ENCODE measurements around the gene ANXA2R.
A peak's percentile ranks its signal among the peaks of the same experiment; 100 is the strongest.
"Not testable (repeated sequence)": the region's sequence is repeated elsewhere in the genome, so short reads cannot be mapped to it uniquely, and the experiment has no call there.

Gene ANXA2R

GRCh38 chr5:43060020-43060419, 19.9 kb upstream of the ANXA2R start:
- DNase-seq: not testable (repeated sequence)

- not testable (repeated sequence) for DNase-seq
Measured at GRCh38 chr5:43055098-43055497, 15.0 kb upstream of the ANXA2R start.

DNA sequence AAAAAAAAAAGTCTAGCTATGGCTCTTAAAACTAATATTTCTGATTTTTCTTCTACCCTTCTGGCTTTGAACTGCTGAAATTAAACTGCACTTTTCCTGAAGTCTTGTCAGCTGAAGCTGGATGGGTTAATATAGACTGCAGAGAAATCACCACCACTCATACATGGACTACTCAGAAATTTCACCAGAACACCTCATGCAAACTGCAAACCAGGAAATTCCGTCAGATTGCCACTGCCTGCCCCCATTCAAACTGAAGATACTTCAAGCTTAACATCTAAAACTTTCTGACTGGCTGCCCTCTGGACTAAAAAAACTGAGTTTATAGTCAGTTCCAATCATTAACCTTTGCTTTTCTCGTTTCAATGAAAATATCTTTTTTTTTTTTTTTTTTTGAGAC, 11.6 kb upstream of the ANXA2R start:
- no peak for DNase-seq

DNA sequence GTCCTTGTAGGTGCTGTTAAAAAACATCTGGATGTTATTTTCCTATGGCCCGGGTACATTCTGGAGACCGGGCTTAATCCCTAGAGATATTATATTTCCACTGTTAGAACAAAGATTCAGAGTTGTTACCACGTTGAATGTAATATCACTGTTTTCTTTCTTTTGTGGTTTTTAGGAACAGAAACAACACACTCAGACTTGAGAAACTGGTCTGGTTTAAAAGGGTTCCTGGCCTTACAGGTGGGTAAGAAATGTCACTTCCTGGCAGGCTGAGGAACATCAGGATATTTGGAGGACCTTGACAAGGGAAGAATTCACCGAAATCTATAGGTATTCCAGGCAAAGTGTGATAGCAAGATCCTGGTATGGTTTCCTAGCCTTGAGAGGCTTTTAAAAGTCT, 10.3 kb upstream of the ANXA2R start:
- no peak for DNase-seq

DNA sequence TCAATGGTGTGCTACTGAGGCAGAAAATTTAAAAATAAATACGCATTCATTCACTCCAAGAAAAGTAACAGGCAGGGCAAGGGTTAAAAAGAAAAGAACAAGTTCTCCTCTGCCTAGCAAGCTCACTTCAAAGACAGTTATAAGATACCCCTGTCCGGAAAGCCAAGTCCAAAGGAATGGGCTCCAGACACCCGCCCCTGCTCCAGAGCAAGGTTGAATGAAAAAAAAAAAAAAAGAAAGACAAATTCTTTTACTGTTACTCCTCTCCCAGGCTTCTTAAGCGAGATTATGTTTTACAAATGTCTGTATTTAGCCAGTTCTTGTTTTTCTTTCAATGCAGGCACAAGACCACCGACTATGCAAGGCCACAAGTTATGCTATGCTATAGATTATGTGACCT, 9.1 kb upstream of the ANXA2R start:
- no peak for DNase-seq

DNA sequence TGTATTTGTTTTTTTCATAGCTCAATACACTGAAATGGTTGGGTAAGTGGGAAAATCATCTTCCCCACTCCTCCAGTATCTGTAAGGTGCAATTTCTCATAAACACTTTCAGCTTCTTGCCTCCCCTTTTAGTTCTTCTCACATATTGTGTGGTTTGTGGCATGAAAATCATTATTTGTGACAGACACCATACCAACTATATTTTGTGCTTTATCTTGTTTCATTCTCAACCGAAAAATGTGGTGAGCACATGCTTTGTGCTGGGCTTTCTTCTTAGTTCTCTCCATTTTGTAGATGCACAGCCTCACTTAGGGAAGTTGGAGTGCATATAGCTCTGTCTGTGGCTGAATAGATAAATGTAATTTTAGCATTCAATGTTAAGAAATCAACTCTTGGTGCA, 6.4 kb upstream of the ANXA2R start:
- DNase-seq: no peak

GRCh38 chr5:43045236-43045635, 5.1 kb upstream of the ANXA2R start:
- DNase-seq: no peak

DNA sequence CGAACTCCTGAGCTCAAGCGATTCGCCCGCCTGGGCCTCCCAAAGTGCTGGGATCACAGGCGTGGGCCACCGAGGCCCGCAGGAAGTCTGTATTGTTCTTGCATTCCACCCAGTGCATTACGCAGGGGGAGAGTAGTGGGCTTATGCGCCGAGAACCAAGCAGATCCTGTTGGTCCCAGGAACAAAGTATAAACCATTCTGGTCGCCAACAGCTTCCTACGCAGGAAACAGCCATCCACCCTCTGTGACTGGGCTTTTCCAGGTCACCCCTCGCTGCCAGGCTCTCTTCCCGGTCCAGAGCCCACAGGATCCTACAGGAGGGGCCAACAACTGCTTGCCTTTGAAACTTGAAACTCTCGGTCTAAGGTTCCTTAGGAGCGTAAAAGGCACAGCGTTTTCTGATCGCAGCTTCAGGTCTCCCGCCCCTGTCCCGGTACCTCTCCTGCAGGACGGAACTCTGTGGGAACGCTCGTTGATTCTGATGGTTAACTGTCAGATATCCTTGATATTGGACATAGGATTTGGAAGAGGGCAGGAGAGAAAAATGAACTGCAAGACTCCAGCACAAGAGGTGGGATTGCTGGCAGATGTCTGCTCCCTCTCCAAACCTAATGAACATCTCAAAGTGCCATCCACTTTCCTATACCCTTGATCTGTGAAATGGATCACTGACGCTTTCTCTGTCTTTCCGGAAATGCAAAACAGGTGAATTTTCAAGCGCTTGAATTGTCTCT, 4.2 kb upstream of the ANXA2R start:
- DNase-seq: no peak

DNA sequence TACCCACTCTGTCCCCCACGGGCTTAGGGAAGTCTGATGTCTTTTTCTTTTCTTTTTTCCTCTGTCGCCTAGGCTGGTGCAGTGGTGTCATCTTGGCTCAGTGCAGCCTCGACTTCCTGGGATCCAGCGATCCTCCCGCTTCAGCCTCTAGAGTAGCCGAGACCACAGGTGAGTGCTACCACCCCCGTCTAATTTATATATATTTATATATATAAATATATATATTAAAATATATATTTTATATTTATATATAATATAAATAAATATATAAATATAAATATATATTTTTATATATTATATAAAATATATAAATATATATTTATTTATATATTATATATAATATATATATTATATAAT, 3.3 kb upstream of the ANXA2R start:
- no peak for DNase-seq

- peak in 4 of 6 experiments; percentile 59 to 78 (median 63) for DNase-seq
Measured at GRCh38 chr5:43042626-43043399, 2.7 kb upstream of the ANXA2R start.

DNA sequence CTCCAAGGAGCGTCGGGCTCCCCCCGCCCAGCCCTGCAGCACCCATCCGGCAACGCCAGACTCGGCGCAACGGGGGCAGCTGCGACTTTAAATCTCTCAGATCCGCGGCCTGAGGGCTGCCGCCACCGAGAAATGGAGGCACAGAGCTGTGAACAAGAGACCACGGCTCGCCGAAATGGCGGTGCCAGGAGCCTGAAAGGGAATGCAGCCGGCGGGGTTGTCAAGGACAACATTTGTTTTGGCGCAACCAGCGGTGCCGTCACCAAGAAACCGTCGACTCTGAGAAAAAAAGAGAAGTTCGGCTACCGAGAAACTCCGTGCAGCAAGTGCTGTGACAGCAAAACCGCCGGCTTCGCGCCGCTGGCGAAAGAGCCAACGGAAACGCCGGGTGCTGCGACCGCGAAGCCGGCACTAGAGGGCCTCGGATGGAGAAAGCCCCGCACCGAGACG, 2.1 kb upstream of the ANXA2R start:
- peak; percentile 78 to 91 (median 86) for DNase-seq

GRCh38 chr5:43041669-43042175, 1.6 kb upstream of the ANXA2R start:
- peak in 3 of 6 experiments; percentile 77 to 87 (median 77) for DNase-seq

GRCh38 chr5:43041110-43041668, 1.1 kb upstream of the ANXA2R start:
- peak; percentile 42 to 82 (median 60) for DNase-seq

GRCh38 chr5:43039471-43040286, 440 bp downstream of the ANXA2R start:
- DNase-seq: peak; percentile 51 to 75 (median 60)

- DNase-seq: no peak
Measured at GRCh38 chr5:43039152-43039470, 1.0 kb downstream of the ANXA2R start.

DNA sequence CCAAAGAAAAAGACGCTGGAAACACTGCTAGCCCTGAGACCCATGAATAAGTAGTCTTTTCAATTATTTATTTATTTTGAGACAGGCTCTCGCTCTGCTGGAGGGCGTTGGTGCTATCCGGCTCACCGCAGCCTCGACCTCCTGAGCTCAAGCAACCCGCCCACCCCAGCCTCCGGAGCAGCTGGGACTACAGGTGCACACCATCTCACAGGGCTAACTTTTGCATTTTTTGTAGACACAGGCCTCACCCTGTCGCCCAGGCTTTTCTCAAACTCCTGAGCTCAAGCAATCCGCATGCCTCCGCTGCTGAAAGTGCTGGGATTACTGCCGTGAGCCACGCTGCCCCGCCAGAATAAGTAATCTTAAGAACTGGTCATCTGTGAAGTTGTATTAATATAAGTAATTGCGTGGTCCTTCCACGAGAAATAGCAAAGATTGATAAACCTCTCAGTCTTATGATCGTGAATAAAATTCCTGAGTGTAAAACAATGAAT, 1.6 kb downstream of the ANXA2R start:
- DNase-seq: peak in 3 of 6 experiments; percentile 25 to 43 (median 37)

- DNase-seq: peak; percentile 29 to 64 (median 50)
Measured at GRCh38 chr5:43037636-43038495, 2.3 kb downstream of the ANXA2R start.

DNA sequence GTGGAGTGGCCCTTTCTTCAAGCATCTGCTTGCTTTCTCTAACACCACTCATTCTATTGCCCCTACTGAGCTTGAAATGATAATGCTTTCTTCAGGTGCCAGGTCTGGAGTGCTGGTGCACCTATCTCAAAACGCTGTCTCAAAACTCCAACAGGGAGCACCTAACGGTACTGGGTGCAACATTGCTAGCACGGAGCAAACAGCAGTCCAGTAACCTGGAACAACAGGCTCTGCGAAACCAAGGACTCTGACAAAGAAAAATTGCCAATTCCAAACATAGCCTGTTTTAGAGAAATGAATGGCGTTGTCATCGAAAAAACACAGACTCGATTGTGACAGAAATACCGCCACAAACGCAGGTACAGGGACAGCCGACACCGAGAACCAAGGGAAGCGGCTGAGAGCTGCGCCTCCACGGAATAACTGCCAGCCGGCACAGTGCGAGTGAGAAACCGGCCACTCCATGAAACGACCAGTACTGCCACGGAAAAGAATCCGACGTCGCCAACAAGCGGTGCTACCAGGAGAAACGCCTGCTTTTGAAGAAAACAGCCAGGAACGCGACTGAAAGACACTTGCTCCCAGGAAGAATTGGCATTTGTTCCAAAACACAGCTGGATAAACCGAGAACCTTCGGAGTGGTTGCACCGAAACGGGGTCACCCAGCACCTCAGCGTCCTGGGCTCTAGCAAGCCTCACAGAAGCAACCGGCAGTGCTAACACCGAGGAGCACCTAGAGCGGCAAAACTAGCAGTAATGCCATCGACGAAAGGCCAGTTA, 3.1 kb downstream of the ANXA2R start:
- DNase-seq: no peak

DNA sequence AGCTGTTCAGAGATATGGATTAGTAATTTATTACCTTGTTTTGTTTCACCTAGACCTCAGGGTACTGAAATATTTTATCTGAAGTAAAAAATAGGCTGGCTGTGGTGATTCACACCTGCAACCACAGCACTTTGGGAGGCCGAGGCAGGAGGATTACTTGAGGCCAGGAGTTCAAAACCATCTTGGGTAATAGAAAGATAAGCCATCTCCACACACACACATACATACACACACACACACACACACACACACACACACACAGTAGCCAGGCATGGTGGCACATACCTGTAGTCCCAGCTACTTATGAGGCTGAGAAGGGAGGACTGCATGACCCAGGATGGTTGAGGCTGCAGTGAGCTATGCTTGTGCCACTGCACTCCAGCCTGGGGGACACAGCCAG, 3.7 kb downstream of the ANXA2R start:
- DNase-seq: no peak

DNA sequence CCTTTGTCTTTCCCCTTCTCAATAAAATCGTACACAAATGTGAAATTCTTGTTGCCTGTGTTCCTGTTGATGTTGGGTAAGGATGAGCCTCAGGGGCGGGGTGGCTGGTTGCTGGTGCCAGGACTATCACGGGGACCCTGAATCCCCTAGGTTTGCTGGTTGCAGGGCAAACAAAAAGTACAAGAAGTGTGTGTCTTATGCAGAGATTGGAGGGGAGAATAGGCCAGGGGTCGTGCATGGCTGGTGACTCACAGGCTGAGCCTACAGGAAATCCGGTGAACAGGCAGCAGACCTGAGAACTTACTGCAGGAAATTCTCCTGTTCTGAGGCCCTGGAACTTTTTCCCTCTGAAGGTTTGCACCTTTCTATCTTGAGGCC, 5.5 kb downstream of the ANXA2R start:
- DNase-seq: peak in 1 of 6 experiments; percentile 11

Measured in stimulated activated naive CD4-positive, alpha-beta T cell (primary cell).